H1 (cell line): ENCODE measurements around the gene PECR. TPM values are rescaled to one million over a fixed set of nuclear protein-coding genes. Genes with fewer than 3 reads are reported as not detected.

Experiments used
- CTCF ChIA-PET: fragments of 300-600 bp; sonication (Branson Sonifier 250); formaldehyde crosslinking; loops from one replicate; lab custom pipeline; 2021; ENCODE audit not compliant: partially characterized antibody; lab: Charles Lee
- POLR2A ChIA-PET: fragments of 300-600 bp; sonication (Branson Sonifier 250); formaldehyde crosslinking; loops from one replicate; lab custom pipeline; 2021; ENCODE audit warnings: inconsistent platforms; ENCODE audit not compliant: partially characterized antibody; lab: Charles Lee
- DNase-seq, 2 experiments: peaks; one replicate each; pipeline versions ENCODE4 v3.0.0 to v3.0.0-alpha.2; 2010 to 2022; ENCODE audit warnings: low spot score in 2 of 2, low read depth in 1 of 2, mixed read lengths in 1 of 2
- FAIRE-seq: peaks from 2 replicates; lab custom pipeline; 2011; peaks lifted over from hg19 to GRCh38; lab: Jason Lieb, UNC
- H2AFZ ChIP-seq: 2 replicates; pipeline ENCODE4 v1.8.1; 2012; ENCODE audit warnings: low read length, inconsistent platforms
- H2AK5ac ChIP-seq: 2 replicates; pipeline ENCODE4 v1.6.1; 2013; ENCODE audit warnings: low read depth, low read length
- H2BK120ac ChIP-seq: replicated peaks from 2 replicates; pipeline ENCODE3; 2013; ENCODE audit warnings: low read depth, low read length, inconsistent platforms
- H2BK12ac ChIP-seq: 2 replicates; pipeline ENCODE4 v1.6.1; 2013; ENCODE audit warnings: low read depth, low read length
- H2BK15ac ChIP-seq: 2 replicates; pipeline ENCODE4 v1.6.1; 2013; ENCODE audit warnings: low read length
- H2BK20ac ChIP-seq: 2 replicates; pipeline ENCODE4 v1.6.1; 2013; ENCODE audit warnings: low read length
- H2BK5ac ChIP-seq: 2 replicates; pipeline ENCODE4 v1.6.1; 2013; ENCODE audit warnings: low read depth, low read length
- H3K14ac ChIP-seq: 2 replicates; pipeline ENCODE4 v1.6.1; 2013; ENCODE audit warnings: inconsistent platforms; ENCODE audit not compliant: insufficient read length
- H3K18ac ChIP-seq: 2 replicates; pipeline ENCODE4 v1.6.1; 2013; ENCODE audit warnings: low read length; ENCODE audit errors: extremely low read depth
- H3K23ac ChIP-seq: 2 replicates; pipeline ENCODE4 v1.6.1; 2013; ENCODE audit warnings: inconsistent platforms; ENCODE audit not compliant: insufficient read length
- H3K23me2 ChIP-seq: 2 replicates; pipeline ENCODE4 v1.6.1; 2013; ENCODE audit warnings: low read depth, low read length
- H3K27ac ChIP-seq: 2 replicates; pipeline ENCODE4 v1.6.1; 2011; ENCODE audit warnings: low read depth, low read length, inconsistent platforms
- H3K27me3 ChIP-seq, 4 experiments: replicated peaks in 1 of 4; 1 replicate in 1 of 4; 2 replicates in 3 of 4; pipeline versions ENCODE4 v1.6.1 to v1.8.1; 2011 to 2013; ENCODE audit warnings: low read length in 3 of 4, mild to moderate bottlenecking in 3 of 4, inconsistent platforms in 2 of 4, mixed read lengths in 2 of 4, moderate library complexity in 1 of 4; ENCODE audit not compliant: control insufficient read depth in 3 of 4, insufficient read depth in 3 of 4; ENCODE audit errors: extremely low read depth in 1 of 4
- H3K36me3 ChIP-seq, 4 experiments: 2 replicates each; pipeline versions ENCODE4 v1.6.1 to v1.8.1; 2011 to 2013; ENCODE audit warnings: mild to moderate bottlenecking in 4 of 4, low read length in 3 of 4, moderate library complexity in 2 of 4, control low read depth in 1 of 4, inconsistent platforms in 1 of 4; ENCODE audit not compliant: insufficient read depth in 4 of 4, control insufficient read depth in 2 of 4
- H3K4ac ChIP-seq: replicated peaks from 2 replicates; pipeline ENCODE3; 2013; ENCODE audit warnings: low read length, low read depth, mixed read lengths, inconsistent platforms; ENCODE audit not compliant: insufficient read length
- H3K4me1 ChIP-seq, 4 experiments: replicated peaks in 1 of 4; 1 replicate in 1 of 4; 2 replicates in 3 of 4; pipeline versions ENCODE4 v1.6.1 to v1.8.1; 2011 to 2013; ENCODE audit warnings: low read length in 3 of 4, inconsistent platforms in 2 of 4, mixed read lengths in 1 of 4; ENCODE audit not compliant: insufficient read depth in 4 of 4, control insufficient read depth in 3 of 4
- H3K4me2 ChIP-seq, 2 experiments: 2 replicates each; pipeline versions ENCODE4 v1.6.1 to v1.8.1; 2011 to 2013; ENCODE audit warnings: low read depth in 2 of 2, low read length in 2 of 2, control low read depth in 1 of 2, inconsistent platforms in 1 of 2, mild to moderate bottlenecking in 1 of 2; ENCODE audit not compliant: insufficient read depth in 1 of 2
- H3K4me3 ChIP-seq, 4 experiments: fragments of 200-600, 300-600 bp in 1 of 4; sonication (generic), shearing (Covaris generic), sonication (Bioruptor Twin) in 1 of 4; 2 replicates each; pipeline versions ENCODE4 v1.5.1 to v1.8.1; 2011 to 2016; ENCODE audit warnings: low read length in 4 of 4, low read depth in 3 of 4, control low read depth in 2 of 4, inconsistent platforms in 2 of 4, mild to moderate bottlenecking in 2 of 4, mixed read lengths in 1 of 4, moderate library complexity in 1 of 4; ENCODE audit not compliant: insufficient read depth in 2 of 4; ENCODE audit errors: extremely low read depth in 1 of 4
- H3K56ac ChIP-seq: replicated peaks from 2 replicates; pipeline ENCODE3; 2013; ENCODE audit warnings: low read depth, mild to moderate bottlenecking, mixed read lengths, low read length, inconsistent platforms; ENCODE audit not compliant: insufficient read length
- H3K79me1 ChIP-seq: 2 replicates; pipeline ENCODE4 v1.6.1; 2013; ENCODE audit warnings: low read depth, low read length, control low read depth
- H3K79me2 ChIP-seq, 2 experiments: 2 replicates each; pipeline versions ENCODE4 v1.6.1 to v1.8.1; 2012 to 2013; ENCODE audit warnings: low read length in 2 of 2, mild to moderate bottlenecking in 2 of 2, inconsistent platforms in 1 of 2; ENCODE audit not compliant: insufficient read depth in 2 of 2, control insufficient read depth in 1 of 2
- H3K9ac ChIP-seq, 4 experiments: replicated peaks in 1 of 4; 1 replicate in 1 of 4; 2 replicates in 3 of 4; pipeline versions ENCODE4 v1.6.1 to v1.8.1; 2011 to 2013; ENCODE audit warnings: low read depth in 3 of 4, low read length in 3 of 4, control low read depth in 2 of 4, mild to moderate bottlenecking in 2 of 4, moderate library complexity in 2 of 4, inconsistent platforms in 1 of 4; ENCODE audit errors: extremely low read depth in 1 of 4
- H3K9me3 ChIP-seq, 2 experiments: 2 replicates each; pipeline versions ENCODE4 v1.6.1 to v1.8.1; 2012 to 2013; ENCODE audit warnings: mild to moderate bottlenecking in 2 of 2, moderate library complexity in 2 of 2, control low read depth in 1 of 2, inconsistent platforms in 1 of 2, low read depth in 1 of 2, low read length in 1 of 2, mixed read lengths in 1 of 2; ENCODE audit not compliant: insufficient read depth in 2 of 2
- H4K20me1 ChIP-seq, 2 experiments: replicated peaks in 1 of 2; 2 replicates each; pipeline versions ENCODE3 to v1.8.1; 2011 to 2013; ENCODE audit warnings: inconsistent platforms in 2 of 2, low read length in 2 of 2, mild to moderate bottlenecking in 1 of 2; ENCODE audit not compliant: insufficient read depth in 2 of 2, control insufficient read depth in 1 of 2
- H4K5ac ChIP-seq: 2 replicates; pipeline ENCODE4 v1.6.1; 2013; ENCODE audit warnings: low read length, low read depth, mixed read lengths, inconsistent platforms; ENCODE audit not compliant: insufficient read length
- H4K8ac ChIP-seq: 2 replicates; pipeline ENCODE4 v1.8.0; 2013; ENCODE audit warnings: mild to moderate bottlenecking, moderate library complexity, low read length, inconsistent platforms; ENCODE audit not compliant: insufficient read depth; ENCODE audit errors: extremely low read depth
- H4K91ac ChIP-seq: replicated peaks from 2 replicates; pipeline ENCODE3; 2013; ENCODE audit warnings: low read length, mixed read lengths, inconsistent platforms; ENCODE audit not compliant: insufficient read length
- CHD1 ChIP-seq: IDR thresholded peaks from 2 replicates; pipeline ENCODE4 v1.6.1; 2012; ENCODE audit warnings: low read depth, low read length, improper control_type of control experiment
- CTCF ChIP-seq, 3 experiments: IDR thresholded peaks; 1 replicate in 2 of 3; 2 replicates in 1 of 3; pipeline versions ENCODE4 v1.5.1 to v1.6.1; 2011; ENCODE audit warnings: low read length in 3 of 3, mild to moderate bottlenecking in 3 of 3, inconsistent platforms in 2 of 3, low read depth in 1 of 3, moderate library complexity in 1 of 3; ENCODE audit not compliant: insufficient read depth in 1 of 3; ENCODE audit errors: control extremely low read depth in 1 of 3
- GABPA ChIP-seq: IDR thresholded peaks from 2 replicates; pipeline ENCODE4 v1.6.1; 2011; ENCODE audit warnings: mild to moderate bottlenecking, low read length, moderate library complexity, borderline replicate concordance; ENCODE audit not compliant: insufficient read depth
- KDM5A ChIP-seq: fragments of 200-600 bp; IDR thresholded peaks from 2 replicates; pipeline ENCODE4 v1.7.1; 2012; ENCODE audit warnings: mild to moderate bottlenecking, low read length, inconsistent platforms, mixed read lengths
- POU5F1 ChIP-seq: IDR thresholded peaks from 2 replicates; pipeline ENCODE4 v1.6.1; 2011; ENCODE audit warnings: low read depth, mild to moderate bottlenecking, low read length, moderate library complexity
- RBBP5 ChIP-seq: IDR thresholded peaks from 2 replicates; pipeline ENCODE4 v1.7.1; 2012; ENCODE audit warnings: low read depth, mild to moderate bottlenecking, inconsistent platforms, low read length, moderate library complexity, borderline replicate concordance
- RXRA ChIP-seq: IDR thresholded peaks from 2 replicates; pipeline ENCODE4 v1.6.1; 2011; ENCODE audit warnings: low read depth, mild to moderate bottlenecking, low read length, moderate library complexity; ENCODE audit not compliant: insufficient read depth
- SAP30 ChIP-seq: fragments of 300-600 bp; sonication (generic); IDR thresholded peaks from 2 replicates; pipeline ENCODE4 v1.7.1; 2012; ENCODE audit warnings: low read length, moderate library complexity, mild to moderate bottlenecking, inconsistent platforms; ENCODE audit not compliant: insufficient read depth, insufficient replicate concordance
- SP2 ChIP-seq: IDR thresholded peaks from 2 replicates; pipeline ENCODE4 v1.6.1; 2012; ENCODE audit warnings: mild to moderate bottlenecking, low read length, inconsistent platforms
- TEAD4 ChIP-seq: IDR thresholded peaks from 2 replicates; pipeline ENCODE4 v1.6.1; 2012; ENCODE audit warnings: low read depth, low read length, inconsistent platforms, mixed read lengths
- USF2 ChIP-seq: IDR thresholded peaks from 2 replicates; pipeline ENCODE4 v1.6.1; 2011; ENCODE audit warnings: low read length, improper control_type of control experiment
- polyA plus RNA-seq, 7 experiments: library from polyadenylated mRNA; depleted of rRNA in 3 of 7; stranded (reverse) in 5 of 7; unstranded in 2 of 7; fragments of >200 nt in 5 of 7; fragments of 200-250 nt in 2 of 7; gene quantifications; 1 replicate in 5 of 7; 2 replicates in 1 of 7; 4 replicates in 1 of 7; pipeline versions ENCODE4 v1.2.1 to v1.2.3, GENCODE V29; 2011 to 2013; ENCODE audit warnings: missing spikeins in 2 of 7, mixed read lengths in 2 of 7
- total RNA-seq: library from RNA; stranded (reverse); fragmentation: NEBNext Ultra II Directional; extraction: Animal tissue kit (Norgen Biotek cat#: 25700); gene quantifications from 2 replicates; pipeline ENCODE4 v1.2.1, GENCODE V29; 2021

The PECR gene
- total and polyA plus RNA-seq, 2 of the 8 experiments (the other 6 are each of a cell fraction or from before 2014, with no cell fraction given): 15.9 to 19.2 TPM

- no peak overlapping the region for H4K5ac ChIP-seq
- no peak overlapping the region for H2BK20ac ChIP-seq
- H4K20me1 ChIP-seq: no peaks in the 10 kb centered on the region
- no peak overlapping the region for H3K4ac ChIP-seq
- no peak overlapping the region for H2BK5ac ChIP-seq
- CTCF ChIA-PET: interaction anchor here (0.9 kb wide), 1 partner anchor 8 kb away, joined by 4 read pairs; no protein-coding TSS in a partner anchor
- DNase-seq (no peak), FAIRE-seq (no peak)
- H3K23me2 ChIP-seq: no peaks in the 10 kb centered on the region
- no peak overlapping the region for H2AFZ ChIP-seq
- no peaks in the 10 kb centered on the region for H3K9me3 ChIP-seq
- H3K27me3 ChIP-seq: no peaks in the 10 kb centered on the region
- no peaks in the 10 kb centered on the region for H3K4me1 ChIP-seq
- H3K23ac ChIP-seq: no peak overlapping the region
- no peak overlapping the region for H4K8ac ChIP-seq
- POLR2A ChIA-PET: no interaction called here
- no peak overlapping the region for H3K14ac ChIP-seq
- no peak overlapping the region for H3K9ac ChIP-seq
- no peaks in the 10 kb centered on the region for H3K79me2 ChIP-seq
- H3K27ac ChIP-seq: no peak overlapping the region
- no peak overlapping the region for H4K91ac ChIP-seq
- H2AK5ac ChIP-seq: no peak overlapping the region
- TF ChIP-seq RXRA (no peak), RBBP5 (no peak), SAP30 (no peak), POU5F1 (no peak), TEAD4 (no peak), SP2 (no peak), CTCF (IDR thresholded peaks at IDR 0.05; ENCODE audit: control extremely low read depth in 1 of 3, insufficient read depth in 1 of 3, low read depth in 1 of 3, low read length in 3 of 3) (no peak), USF2 (no peak), KDM5A (no peak), GABPA (no peak), CHD1 (no peak)
- no peak overlapping the region for H2BK15ac ChIP-seq
- no peak overlapping the region for H2BK120ac ChIP-seq
- H3K36me3 ChIP-seq: peaks cover 0 to 12% (median 0%) of the 10 kb centered on the region in 4 experiments; a peak in 1 of 8 replicates
- no peak overlapping the region for H3K4me2 ChIP-seq
- no peak overlapping the region for H2BK12ac ChIP-seq
- H3K79me1 ChIP-seq: peaks cover 2% of the 10 kb centered on the region; the same call in 1 of the 2 replicates
- no peak overlapping the region for H3K4me3 ChIP-seq
- H3K56ac ChIP-seq: no peak overlapping the region
- H3K18ac ChIP-seq: no peak overlapping the region
Observed at GRCh38 chr2:216072473-216072872, 9.1 kb downstream of the PECR start.
